ELF-1 (cell line): ENCODE results near the gene CXCL10.
"Not testable (repeated sequence)": the region's sequence is repeated elsewhere in the genome, so short reads cannot be mapped to it uniquely, and the experiment has no call there.

Experiments
- DNase-seq: peaks from one replicate; pipeline ENCODE4 v3.0.0-alpha.2; 2016; ENCODE audit warnings: low read depth, low spot score

Gene CXCL10

DNA sequence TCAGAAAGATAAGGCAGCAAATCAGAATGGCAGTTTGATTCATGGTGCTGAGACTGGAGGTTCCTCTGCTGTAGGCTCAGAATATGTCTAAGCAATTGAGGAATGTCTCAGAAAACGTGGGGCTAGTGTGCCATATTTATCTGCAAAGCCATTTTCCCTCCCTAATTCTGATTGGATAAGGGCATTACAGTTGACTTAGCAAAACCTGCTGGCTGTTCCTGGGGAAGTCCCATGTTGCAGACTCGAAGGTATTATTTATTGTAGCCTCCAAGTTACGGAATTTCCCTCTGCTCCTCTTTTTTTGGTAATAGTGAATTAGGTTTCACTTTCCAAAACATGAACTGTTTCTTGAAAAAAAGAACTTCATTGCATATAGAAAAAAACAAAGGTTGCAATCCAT is at the start of gene CXCL10:
TSS of gene CXCL10 (minus strand) at position 109 of the 400 bp plus-strand sequence. CDS start at position 43, 66 bp downstream.
- no peak for DNase-seq

DNA sequence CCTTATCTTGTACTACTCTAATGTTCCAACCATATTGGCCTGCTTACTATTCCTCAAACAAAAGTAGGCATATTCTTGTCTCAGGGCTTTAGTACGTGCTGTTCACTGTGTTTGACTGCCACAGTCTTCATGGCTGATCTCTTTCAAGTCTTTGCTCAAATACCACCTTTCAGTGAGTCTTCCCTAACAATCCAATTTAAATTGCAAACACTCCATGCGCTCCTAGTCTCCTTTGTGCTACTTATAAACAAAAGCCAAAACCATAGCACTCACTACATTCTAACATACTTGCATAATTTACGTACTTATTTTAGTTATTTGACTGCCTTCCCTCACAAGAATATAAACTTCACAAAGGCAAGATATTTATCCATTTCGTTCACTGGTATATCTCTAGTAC is 49.5 kb upstream of the CXCL10 start:
- DNase-seq, result peak; percentile 8

DNA sequence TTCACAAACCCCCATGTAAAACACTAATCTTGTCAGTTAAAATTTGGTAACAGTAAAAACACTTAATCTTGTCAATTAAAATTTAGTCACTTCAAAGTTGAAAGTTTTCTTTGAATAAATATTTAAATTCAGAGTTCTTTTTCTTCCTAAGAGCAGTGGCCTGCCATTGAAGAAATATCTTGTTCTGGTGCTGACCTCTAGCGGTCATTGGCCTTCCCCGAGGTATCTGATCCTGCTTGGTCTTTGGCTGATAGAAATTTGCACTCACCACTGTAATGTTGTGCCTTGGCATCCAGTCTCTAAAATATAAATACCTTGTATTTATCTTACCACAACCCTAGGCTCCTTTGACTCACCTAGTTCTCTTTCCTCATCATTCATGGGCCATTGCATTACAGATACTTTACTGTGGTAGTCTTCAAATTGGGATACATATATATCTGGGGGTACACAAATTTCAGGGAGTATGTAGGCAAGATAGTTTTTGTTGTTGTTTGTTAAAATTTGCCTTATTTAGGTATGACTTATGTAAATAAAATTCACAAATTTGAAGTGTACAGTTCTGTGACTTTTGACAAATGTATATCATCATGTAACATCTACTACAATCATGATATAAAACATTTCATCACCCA is 44.5 kb upstream of the CXCL10 start:
- peak; percentile 55 for DNase-seq

DNA sequence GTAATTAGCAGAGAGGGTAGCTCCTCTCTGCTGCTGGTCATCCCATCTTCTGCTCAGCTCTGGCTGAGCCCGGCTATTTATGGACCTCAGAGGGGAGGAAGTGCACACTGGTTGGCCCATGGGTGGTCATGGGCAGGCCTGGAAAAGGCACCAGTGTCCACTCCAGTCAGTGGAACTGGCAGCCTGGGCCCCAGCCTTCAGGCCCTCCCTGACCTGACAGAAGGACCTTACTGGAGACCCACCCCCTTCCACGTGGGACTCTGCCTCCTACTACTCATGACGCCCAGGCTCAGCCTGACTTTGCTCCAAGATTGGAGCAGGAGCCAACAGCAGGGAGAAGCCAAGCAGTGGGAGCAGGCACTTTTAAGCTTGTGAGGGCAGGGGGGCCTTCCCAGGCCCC is 43.2 kb upstream of the CXCL10 start:
- no peak for DNase-seq

DNA sequence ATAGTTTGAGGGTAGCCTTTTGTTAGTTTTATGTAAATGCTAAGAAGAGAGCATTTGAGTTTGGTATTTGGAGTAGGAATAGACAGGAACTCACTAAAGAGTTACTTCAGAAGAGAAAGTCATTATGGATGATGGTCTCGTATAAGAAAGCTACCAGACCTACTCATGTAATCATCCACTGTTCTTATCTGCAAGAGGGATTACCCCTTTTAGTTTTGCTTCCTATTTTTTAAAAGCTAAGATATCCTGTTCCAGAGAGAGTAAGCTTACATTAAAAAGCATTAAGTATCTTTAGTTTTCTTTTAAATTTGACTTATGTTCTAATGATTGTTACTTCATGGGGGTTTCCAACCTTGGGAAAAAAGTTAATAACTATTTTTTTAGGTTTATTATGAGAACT is 38.7 kb upstream of the CXCL10 start:
- no peak for DNase-seq

DNA sequence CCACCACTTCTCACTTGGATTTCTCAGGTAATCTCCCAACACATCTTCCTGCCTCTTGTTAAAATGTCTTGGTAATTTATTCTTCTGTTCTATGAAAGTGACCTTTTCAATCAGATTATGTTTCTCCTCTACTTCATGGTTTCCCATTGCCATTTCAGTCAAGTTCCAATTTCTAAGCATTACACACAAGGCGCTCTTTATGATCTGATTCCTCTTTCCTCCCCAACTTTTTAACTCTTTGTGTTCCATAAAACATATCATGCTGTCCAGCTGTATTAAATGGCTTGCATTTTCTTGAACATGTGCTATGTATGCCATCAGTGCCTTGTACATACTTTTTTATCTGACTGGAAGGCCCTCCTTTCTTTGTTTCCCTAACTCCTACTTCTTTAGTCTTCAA is 38.1 kb upstream of the CXCL10 start:
- no peak for DNase-seq

DNA sequence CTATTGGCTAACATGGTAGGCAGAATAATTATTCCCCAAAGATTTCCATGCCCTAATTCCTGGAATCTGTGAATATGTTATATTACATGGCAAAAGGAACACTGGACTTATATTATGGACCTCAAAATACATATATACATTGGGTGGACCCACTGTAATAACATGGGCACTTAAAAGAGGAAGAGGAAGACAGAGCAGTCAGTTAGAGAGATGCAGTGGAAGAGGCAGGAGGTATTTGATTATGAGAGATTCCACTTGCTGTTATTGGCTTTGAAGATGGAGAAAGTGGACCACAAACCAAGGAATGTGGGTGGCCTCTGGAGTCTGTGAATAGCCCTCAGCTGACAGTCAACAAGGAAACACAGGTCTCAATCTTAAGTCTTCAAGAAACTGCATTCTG is 37.2 kb upstream of the CXCL10 start:
- no peak for DNase-seq

DNA sequence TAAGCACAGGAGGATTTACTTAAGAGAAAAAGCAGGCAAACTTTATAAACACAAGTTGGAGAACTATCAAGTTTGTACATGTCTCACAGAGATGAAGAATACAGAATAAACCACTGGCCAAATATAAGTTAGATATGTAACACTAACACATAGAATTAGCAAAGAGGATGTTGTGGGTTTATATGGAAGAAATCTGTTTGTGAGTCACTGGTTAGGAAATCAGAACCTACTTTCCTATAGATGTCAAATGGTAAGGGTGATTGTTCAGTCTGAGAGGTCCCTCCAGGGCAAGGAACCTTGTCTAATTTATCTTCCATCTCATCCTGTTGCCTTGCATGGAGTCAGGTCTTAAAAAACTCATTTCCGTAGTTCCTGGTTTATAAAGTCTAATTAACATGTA is 36.5 kb upstream of the CXCL10 start:
- no peak for DNase-seq

DNA sequence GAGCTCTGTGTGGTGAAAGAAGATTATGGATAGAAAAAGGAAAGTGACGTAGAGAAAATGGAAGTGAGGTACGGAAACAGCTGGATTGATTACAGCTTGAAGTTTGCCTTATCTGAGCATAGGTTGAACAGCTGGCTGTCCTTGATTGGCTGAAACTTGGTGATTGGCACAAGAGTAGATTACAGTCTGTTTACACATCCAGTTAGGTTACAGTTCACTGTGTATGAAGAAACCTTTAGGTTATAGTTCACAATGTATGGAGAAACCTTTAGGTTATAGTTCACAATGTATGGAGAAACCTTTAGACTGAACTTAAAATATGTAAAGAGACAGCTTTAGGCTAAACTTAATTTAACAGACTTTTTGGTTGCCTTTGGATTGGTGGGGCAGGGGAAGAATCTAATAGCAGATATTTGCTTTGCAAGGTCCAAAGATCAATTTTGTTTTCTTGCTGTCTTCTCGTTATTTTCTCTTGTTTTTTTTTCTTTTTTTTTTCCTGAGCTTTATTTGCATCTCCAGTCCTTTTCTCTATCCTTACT is 35.7 kb upstream of the CXCL10 start:
- DNase-seq, result no peak

DNA sequence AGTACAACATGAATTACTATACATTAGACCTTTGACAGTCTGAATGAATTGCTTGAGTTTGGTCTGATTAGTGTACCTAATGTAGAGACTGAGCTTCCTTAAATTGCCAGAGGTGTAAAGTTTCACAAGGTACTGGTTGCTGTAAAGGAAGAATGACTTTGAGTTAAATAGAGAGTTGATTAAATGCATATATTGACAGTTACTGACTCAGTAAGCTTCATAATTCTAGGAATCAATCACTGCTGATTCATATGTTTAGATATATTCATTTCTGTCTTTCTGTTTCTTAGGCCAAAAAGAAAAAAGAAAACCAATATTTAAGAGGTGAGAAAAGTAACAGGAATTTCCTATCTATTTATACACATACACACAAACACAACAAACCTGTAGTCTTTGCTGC is 35.0 kb upstream of the CXCL10 start:
- DNase-seq, result no peak

DNA sequence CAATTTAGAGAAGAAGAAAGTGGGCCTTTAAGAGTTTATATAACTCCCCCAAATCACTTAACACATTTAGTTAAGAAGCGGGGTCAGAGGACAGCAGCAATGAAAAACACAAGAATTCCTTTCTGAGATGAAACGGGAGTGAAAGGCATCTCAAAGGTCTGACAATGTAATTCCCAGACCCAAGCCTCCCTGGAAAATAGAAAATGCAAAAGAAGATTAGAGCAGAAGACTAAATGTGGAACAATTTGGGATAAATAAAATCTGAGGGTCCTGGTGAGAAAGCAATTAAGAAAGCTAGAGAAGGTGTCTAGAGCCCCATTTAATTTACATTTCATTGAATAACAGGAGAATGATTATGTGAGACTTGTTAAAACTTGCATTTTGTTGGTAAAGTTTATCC is 32.1 kb upstream of the CXCL10 start:
- no peak for DNase-seq

DNA sequence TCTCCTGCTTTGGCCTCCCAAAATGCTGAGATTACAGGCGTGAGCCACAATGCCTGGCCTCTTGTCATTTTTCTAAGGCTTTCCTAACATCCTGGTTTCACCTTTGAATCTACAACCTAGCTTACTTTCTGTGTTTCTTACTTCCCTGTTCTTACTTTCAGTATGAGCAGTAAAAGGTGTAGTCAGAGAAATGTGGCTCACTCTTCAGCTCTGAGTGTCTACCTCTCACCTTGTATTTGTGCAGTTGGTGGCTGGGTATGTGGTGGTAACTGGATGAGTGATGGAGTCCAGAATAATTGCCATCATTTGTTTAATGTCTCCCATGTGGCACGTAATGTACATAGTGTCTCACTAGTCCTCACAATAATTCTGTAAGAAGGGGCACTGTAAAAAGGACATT is 31.7 kb upstream of the CXCL10 start:
- DNase-seq, result no peak

DNA sequence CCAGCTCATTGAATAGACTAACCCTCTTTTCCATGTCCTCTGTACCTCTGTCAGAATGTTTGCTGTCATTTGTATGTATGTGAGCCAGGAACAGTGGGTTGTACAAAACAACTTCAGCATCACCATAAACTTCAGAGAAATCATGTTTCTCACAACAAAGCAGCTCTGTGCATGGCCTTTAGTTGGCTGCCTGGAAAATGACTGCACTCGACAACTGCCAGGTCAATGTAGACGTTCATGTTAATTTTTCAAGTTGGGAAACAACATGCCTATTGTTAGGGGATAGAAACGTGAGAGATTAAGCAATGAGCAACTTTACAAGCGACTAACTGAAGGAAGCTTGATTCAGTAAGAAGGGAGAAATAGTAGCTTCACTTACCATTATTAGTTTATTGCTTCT is 30.4 kb upstream of the CXCL10 start:
- DNase-seq, result no peak

DNA sequence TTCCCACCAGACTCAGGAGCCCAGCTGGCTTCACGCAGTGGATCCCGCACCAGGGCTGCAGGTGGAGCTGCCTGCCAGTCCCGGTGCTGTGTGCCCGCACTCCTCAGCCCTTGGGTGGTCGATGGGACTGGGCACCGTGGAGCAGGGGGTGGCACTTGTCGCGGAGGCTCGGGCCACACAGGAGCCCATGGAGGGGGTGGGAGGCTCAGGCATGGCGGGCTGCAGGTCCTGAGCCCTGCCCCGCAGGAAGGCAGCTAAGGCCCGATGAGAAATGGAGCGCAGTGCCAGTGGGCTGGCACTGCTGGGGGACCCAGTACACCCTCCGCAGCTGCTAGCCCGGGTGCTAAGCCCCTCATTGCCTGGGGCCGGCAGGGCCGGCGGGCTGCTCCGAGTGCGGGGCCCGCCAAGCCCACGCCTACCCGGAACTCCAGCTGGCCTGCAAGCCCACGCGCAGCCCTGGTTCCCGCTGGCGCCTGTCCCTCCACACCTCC is 27.3 kb upstream of the CXCL10 start:
- not testable (repeated sequence) for DNase-seq

DNA sequence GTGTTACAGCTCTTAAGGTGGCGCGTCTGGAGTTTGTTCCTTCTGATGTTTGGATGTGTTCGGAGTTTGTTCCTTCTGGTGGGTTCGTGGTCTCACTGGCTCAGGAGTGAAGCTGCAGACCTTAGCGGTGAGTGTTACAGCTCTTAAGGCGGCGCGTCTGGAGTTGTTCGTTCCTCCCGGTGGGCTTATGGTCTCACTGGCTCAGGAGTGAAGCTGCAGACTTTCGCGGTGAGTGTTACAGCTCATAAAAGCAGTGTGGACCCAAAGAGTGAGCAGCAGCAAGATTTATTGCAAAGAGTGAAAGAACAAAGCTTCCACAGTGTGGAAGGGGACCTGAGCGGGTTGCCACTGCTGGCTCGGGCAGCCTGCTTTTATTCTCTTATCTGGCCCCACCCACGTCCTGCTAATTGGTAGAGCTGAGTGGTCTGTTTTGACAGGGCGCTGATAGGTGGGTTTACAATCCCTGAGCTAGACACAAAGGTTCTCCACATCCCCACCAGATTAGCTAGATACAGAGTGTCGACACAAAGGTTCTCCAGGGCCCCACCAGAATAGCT is 26.6 kb upstream of the CXCL10 start:
- DNase-seq, result not testable (repeated sequence)

DNA sequence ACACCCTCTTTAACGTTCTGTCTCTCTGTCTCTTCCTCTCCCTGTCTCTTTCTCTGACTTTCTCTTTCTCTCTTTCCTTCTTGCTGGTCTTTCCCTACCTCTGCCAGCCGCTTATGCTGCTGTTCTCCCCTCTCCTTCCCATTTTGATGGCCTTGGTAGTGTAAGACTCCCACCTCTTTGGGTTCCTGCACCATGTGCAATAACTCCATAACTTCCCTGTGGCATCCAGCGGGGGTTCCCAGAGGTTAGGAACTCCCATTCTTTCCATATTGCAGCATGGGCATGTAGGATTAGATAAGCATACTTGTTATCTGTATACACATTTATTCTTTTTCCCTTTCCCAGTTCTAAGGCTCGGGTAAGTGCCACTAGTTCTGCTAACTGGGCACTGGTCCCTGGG is 21.4 kb upstream of the CXCL10 start:
- DNase-seq, result not testable (repeated sequence)

DNA sequence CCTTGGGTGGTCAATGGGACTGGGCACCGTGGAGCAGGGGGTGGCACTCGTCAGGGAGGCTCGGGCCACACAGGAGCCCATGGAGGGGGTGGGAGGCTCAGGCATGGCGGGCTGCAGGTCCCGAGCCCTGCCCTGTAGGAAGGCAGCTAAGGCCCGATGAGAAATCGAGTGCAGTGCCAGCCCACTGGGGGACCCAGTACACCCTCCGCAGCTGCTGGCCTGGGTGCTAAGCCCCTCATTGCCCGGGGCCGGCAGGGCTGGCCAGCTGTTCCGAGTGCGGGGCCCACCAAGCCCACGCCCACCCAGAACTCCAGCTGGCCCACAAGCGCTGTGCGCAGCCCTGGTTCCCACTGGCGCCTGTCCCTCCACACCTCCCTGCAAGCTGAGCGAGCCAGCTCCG is 20.0 kb upstream of the CXCL10 start:
- DNase-seq, result not testable (repeated sequence)

DNA sequence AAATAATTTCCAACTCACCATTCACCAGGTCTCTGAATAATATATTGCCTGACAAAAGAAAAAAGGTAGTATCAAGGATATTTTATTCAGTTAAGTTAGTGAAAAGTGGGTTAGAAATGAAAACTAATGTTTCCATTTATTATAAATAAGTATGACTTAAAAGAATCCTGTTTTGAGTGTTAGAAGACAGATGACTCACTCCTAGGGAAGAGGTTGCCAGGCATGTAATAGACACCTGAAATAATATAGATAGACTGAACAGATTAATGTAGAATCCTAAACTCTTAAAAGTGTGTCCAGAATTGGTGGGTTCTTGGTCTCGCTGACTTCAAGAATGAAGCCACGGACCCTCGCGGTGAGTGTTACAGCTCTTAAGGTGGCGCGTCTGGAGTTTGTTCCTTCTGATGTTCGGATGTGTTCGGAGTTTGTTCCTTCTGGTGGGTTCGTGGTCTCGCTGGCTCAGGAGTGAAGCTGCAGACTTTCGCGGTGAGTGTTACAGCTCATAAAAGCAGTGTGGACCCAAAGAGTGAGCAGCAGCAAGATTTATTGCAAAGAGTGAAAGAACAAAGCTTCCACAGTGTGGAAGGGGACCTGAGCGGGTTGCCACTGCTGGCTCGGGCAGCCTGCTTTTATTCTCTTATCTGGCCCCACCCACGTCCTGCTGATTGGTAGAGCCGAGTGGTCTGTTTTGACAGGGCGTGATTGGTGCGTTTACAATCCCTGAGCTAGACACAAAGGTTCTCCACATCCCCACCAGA is 19.1 kb upstream of the CXCL10 start:
- not testable (repeated sequence) for DNase-seq

DNA sequence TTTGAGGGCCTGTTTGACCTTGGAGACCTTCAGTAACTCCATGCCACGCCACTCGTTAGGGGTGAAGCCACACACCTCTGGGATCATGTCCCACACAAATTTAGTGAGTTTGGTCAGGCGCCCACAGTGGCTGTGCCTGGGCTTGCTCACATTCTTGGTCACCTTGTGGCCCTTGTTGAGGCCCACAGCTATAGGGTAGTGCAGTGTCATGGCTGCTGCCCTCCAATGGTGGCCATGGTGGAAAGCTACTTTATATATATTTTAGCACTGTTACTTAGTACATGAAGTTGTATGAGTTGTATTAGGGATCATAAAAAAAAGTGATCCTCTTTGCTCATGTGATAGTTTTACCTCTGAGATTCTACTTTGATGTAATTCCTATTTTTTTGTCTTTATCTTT is 13.6 kb upstream of the CXCL10 start:
- DNase-seq, result no peak

DNA sequence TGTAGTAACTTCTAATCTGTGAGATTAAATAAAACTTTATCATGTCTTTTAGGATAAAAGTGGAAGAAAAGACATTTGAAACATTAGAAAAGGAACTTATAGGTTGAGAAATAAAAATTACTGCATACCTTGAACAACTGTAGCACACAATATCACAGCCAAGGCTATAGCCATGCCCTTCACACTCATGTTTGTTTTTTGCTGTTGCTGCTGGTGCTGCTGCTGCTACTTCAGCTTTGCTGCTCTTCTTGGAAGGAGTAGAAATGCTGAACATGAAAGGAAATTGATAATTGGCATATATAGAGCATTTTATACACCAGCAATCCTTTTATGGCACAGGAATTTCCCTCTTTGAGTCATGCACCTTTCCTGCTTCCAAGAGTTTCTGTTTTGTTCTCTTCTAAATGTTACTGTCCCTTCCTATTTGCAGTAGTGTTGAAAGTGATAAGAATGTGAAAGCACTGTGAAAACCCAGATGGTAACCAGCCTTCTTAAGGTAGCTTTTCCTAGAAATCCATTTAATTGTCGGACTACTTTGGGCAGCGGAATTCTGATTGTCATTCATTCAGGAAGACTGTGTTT is 12.6 kb upstream of the CXCL10 start, which contains the start of gene CXCL11:
TSS of gene CXCL11 (minus strand) at position 272 of the 582 bp plus-strand sequence. CDS start at position 189, 83 bp downstream.
- no peak for DNase-seq

DNA sequence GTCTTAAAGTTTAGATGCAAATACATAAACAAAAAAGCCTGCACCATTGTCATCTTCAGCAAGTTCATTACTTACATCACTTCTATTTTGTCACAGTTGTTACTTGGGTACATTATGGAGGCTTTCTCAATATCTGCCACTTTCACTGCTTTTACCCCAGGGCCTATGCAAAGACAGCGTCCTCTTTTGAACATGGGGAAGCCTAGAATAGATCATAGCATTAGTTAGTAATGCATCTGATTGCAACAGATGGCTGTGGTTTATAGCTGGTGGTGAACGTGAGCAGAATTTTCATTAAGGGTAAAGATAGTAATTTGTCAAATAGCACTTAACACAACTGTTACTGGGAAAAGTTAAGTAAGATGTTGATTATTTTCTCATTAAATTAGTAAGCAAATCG is 11.8 kb upstream of the CXCL10 start:
- no peak for DNase-seq

DNA sequence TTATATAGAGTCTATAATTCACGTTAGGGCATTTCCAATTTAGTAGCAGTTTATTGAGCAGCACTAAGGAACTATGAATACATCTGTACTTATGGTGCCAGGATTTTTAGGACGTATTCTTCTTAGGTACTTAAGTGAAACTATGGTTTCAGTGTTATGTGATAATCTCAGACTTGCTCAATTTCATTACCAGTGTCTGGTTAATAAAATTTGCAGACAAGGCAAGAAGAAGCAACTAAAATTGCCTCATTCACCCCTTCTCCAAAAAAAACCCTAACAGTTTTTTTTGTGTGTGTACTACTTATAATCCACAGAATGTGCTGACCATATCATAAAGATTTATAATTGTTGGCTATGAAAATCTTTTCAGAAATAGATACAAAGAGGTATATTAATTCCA is 6.0 kb upstream of the CXCL10 start:
- DNase-seq, result no peak
